ENCODE data around the gene SLC25A42. TPM values are rescaled to one million over a fixed set of nuclear protein-coding genes. Genes with fewer than 3 reads are reported as not detected.

Gene SLC25A42
- total RNA-seq, 1 donor from 2014 or later: 14.2 TPM

DNA sequence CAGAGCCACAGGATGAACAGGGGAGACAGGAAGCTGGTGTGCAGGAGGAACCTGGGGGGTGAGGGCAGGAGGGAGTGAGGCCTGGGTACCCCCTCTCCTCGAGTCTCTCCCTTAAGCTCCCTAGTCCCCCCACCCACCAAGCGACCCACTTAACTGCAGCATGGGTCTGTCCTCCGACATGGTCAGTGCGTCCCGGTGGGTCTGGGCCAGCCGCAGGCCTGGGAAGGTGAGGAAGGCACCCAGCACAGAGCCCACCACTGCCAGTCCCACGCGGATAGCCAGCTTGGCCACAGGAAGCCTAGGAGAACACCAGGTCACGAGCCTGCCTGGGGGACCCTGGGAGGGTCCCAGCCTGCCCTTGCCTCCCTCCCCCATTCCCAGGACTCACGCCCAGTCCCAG lies 57.6 kb downstream of the SLC25A42 start:
- no peak for DNase-seq
- Mint-ChIP-seq H3K9me3 (ENCODE audit: unreplicated experiment) (peaks cover 6% of the 10 kb centered on the region), H3K27ac (ENCODE audit: unreplicated experiment) (no peak overlapping the region), H3K4me1 (ENCODE audit: low read depth, unreplicated experiment) (no peaks in the 10 kb centered on the region), H3K4me3 (ENCODE audit: unreplicated experiment) (no peak overlapping the region), H3K27me3 (ENCODE audit: unreplicated experiment) (no peaks in the 10 kb centered on the region), H3K36me3 (ENCODE audit: unreplicated experiment) (peaks cover 13% of the 10 kb centered on the region)
- TF ChIP-seq, protein P1, sequence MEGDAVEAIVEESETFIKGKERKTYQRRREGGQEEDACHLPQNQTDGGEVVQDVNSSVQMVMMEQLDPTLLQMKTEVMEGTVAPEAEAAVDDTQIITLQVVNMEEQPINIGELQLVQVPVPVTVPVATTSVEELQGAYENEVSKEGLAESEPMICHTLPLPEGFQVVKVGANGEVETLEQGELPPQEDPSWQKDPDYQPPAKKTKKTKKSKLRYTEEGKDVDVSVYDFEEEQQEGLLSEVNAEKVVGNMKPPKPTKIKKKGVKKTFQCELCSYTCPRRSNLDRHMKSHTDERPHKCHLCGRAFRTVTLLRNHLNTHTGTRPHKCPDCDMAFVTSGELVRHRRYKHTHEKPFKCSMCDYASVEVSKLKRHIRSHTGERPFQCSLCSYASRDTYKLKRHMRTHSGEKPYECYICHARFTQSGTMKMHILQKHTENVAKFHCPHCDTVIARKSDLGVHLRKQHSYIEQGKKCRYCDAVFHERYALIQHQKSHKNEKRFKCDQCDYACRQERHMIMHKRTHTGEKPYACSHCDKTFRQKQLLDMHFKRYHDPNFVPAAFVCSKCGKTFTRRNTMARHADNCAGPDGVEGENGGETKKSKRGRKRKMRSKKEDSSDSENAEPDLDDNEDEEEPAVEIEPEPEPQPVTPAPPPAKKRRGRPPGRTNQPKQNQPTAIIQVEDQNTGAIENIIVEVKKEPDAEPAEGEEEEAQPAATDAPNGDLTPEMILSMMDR (IDR thresholded peaks at IDR 0.05; ENCODE audit: partially characterized antibody, unreplicated experiment): no peak

DNA sequence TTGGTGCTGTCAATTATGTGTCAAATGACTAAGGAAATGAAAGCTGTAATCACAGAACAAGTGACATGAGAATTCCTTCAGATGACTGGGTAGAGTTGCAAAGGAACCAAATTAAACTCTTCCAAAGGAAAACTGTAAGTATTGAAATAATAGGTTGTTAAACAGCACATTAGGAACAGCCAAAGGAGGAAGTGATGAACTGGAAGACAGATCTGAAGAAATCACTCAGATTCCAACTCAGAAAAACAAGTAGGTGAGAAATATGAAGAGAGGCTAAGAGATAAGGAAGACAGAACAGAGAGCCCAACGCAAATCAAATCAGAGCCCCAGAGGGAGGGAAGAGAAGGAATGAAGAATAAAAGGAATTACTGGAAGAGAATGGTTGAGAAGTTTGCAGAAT lies 59.1 kb downstream of the SLC25A42 start:
- Mint-ChIP-seq H3K9me3 (ENCODE audit: unreplicated experiment) (peaks cover 6% of the 10 kb centered on the region), H3K27me3 (ENCODE audit: unreplicated experiment) (no peaks in the 10 kb centered on the region), H3K36me3 (ENCODE audit: unreplicated experiment) (peaks cover 13% of the 10 kb centered on the region), H3K4me3 (ENCODE audit: unreplicated experiment) (no peak overlapping the region), H3K27ac (ENCODE audit: unreplicated experiment) (no peak overlapping the region), H3K4me1 (ENCODE audit: low read depth, unreplicated experiment) (no peaks in the 10 kb centered on the region)
- DNase-seq: no peak
- TF ChIP-seq, protein P1 (IDR thresholded peaks at IDR 0.05; ENCODE audit: partially characterized antibody, unreplicated experiment): no peak

DNA sequence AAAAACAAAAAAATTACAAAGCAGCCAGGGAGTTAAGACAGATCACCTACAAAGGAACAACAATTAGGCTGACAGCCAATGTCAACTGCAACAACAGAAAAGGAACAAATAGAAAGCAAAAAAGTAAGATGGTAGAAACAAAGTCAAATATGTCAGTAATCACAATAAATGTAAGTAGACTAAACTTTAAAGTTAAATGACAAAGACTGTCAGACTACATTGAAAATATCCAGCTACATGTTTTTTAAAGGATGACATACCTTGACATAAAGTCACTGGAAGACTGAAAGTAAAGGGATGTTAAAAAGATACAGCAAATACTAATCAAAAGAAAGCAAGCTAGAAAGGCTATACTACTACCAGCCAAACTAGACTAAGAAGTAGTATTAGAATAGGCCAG lies 59.6 kb downstream of the SLC25A42 start:
- TF ChIP-seq, protein P1 (IDR thresholded peaks at IDR 0.05; ENCODE audit: partially characterized antibody, unreplicated experiment): no peak
- no peaks in the 10 kb centered on the region for H3K4me1 Mint-ChIP-seq (ENCODE audit: low read depth, unreplicated experiment)
- H3K9me3 Mint-ChIP-seq (ENCODE audit: unreplicated experiment): peaks cover 6% of the 10 kb centered on the region
- H3K27me3 Mint-ChIP-seq (ENCODE audit: unreplicated experiment): no peaks in the 10 kb centered on the region
- peaks cover 13% of the 10 kb centered on the region for H3K36me3 Mint-ChIP-seq (ENCODE audit: unreplicated experiment)
- H3K4me3 Mint-ChIP-seq (ENCODE audit: unreplicated experiment): no peak overlapping the region
- no peak overlapping the region for H3K27ac Mint-ChIP-seq (ENCODE audit: unreplicated experiment)
- DNase-seq: no peak

DNA sequence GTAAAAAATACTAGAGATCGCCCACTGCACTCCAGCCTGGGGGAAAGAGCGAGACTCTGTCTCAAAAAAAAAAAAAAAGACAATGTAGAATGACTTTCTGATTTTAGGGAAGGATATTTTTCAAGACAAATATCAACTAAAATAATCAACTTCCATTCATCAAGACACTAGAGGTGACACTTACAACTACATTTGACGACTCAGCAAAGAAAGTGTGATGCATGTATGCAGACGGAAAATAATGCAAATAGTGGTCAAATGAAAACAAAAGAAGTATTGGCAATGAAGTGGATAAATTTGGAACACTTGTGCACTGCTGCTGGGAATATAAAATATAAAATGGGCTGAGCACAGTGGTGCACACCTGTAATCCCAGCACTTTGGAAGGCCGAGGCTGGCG lies 62.3 kb downstream of the SLC25A42 start:
- DNase-seq: no peak
- TF ChIP-seq, protein P1 (IDR thresholded peaks at IDR 0.05; ENCODE audit: partially characterized antibody, unreplicated experiment): no peak
- no peaks in the 10 kb centered on the region for H3K4me1 Mint-ChIP-seq (ENCODE audit: low read depth, unreplicated experiment)
- H3K27me3 Mint-ChIP-seq (ENCODE audit: unreplicated experiment): peaks cover 2% of the 10 kb centered on the region
- H3K4me3 Mint-ChIP-seq (ENCODE audit: unreplicated experiment): no peak overlapping the region
- no peak overlapping the region for H3K27ac Mint-ChIP-seq (ENCODE audit: unreplicated experiment)
- peaks cover 6% of the 10 kb centered on the region for H3K9me3 Mint-ChIP-seq (ENCODE audit: unreplicated experiment)
- peaks cover 13% of the 10 kb centered on the region for H3K36me3 Mint-ChIP-seq (ENCODE audit: unreplicated experiment)

DNA sequence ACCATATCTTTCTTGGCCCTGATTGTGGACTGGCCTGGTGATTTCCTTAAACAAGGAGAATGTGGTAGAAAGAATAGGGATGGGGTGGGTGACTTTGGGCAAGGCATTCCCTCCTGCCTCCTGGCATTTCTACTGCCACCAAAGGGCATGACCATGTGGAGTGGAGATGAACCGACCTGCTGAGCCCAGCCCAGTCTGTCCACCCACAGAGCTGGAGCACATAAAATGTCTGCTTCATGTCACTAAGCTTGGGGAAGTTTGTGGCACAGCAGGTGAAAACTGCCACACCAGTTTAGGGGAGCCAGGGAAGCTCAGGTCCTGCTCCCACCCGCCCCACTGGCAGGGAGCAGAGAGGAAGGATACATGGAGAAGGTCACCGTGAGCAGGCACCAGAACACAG lies 68.2 kb downstream of the SLC25A42 start:
- H3K4me3 Mint-ChIP-seq (ENCODE audit: unreplicated experiment): no peak overlapping the region
- H3K27me3 Mint-ChIP-seq (ENCODE audit: unreplicated experiment): peaks cover 6% of the 10 kb centered on the region
- peaks cover 3% of the 10 kb centered on the region for H3K9me3 Mint-ChIP-seq (ENCODE audit: unreplicated experiment)
- TF ChIP-seq, protein P1 (IDR thresholded peaks at IDR 0.05; ENCODE audit: partially characterized antibody, unreplicated experiment): no peak
- peaks cover 4% of the 10 kb centered on the region for H3K36me3 Mint-ChIP-seq (ENCODE audit: unreplicated experiment)
- no peak for DNase-seq
- no peaks in the 10 kb centered on the region for H3K4me1 Mint-ChIP-seq (ENCODE audit: low read depth, unreplicated experiment)
- H3K27ac Mint-ChIP-seq (ENCODE audit: unreplicated experiment): no peak overlapping the region
